GM18505 (cell line): Measurements from ENCODE around the gene NUBP2.

ENCODE experiments used
- ATAC-seq: cut with Tn5 transposase; IDR thresholded peaks from one replicate; pipeline ENCODE4 v1.9.1; 2021; ENCODE audit not compliant: unreplicated experiment
- POLR2A ChIP-seq: IDR thresholded peaks from 4 replicates; pipeline ENCODE4 v1.6.1; 2011; ENCODE audit warnings: borderline replicate concordance; ENCODE audit not compliant: insufficient read depth, insufficient read length; ENCODE audit errors: extremely low read depth

The NUBP2 gene

DNA sequence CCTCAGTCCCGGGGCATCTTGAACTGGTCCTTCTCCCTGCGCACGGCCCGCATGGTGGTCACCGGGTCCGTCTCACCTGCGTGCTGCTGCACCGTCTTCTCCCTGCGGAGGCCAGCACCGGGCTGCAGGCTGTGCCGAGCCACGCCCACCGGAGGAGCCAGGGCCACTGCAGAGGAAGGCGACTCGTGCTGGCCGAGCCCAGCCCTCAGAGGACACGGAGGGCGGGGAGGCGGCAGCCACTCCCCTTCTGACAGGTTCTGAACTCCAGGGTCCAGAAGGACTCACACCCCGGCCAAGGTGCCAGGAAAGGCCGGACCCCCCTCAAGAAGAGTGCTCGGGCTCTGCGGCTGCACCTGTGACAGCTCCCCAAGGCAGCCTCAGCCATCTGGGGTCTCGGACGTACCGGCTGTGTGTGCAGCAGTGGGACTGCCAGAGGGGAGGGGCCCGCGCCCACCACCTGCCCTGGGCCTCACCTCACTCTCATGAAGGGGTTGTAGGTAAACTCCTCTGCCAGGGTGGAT, 26.6 kb downstream of the NUBP2 start:
- TF ChIP-seq POLR2A, result no peak
- no peak for ATAC-seq

DNA sequence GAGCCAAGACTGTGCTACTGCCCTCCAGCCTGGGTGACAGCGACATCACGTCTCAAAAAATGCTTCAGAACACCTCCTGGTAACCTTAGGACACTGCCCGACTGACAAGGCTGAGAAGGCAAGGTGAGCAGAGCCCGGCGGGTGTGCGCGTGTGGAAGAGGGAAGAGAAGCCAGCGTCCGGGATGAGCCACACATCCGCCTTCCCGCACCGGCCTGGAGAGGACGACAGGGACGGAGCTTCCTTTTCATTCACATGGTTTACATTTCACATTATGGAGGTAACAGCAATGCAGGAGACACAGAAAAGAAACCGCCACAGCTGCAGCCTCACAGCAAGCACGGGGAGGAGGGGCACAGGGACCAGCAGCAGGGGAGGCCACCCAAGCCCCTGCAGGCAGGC, 27.3 kb downstream of the NUBP2 start:
- no peak for ATAC-seq

GRCh38 chr16:1810536-1810935, 27.8 kb downstream of the NUBP2 start:
- no peak for TF ChIP-seq POLR2A
- no peak for ATAC-seq

More for the DNA sequence above, 27.3 kb downstream of the NUBP2 start:
- no peak for TF ChIP-seq POLR2A

GRCh38 chr16:1812732-1813163, 30.0 kb downstream of the NUBP2 start:
- no peak for ATAC-seq

GRCh38 chr16:1815461-1815860, 32.7 kb downstream of the NUBP2 start:
- ATAC-seq, result no peak

More at GRCh38 chr16:1812732-1813163, 30.0 kb downstream of the NUBP2 start:
- TF ChIP-seq POLR2A, result no peak

GRCh38 chr16:1816396-1817275, 33.9 kb downstream of the NUBP2 start:
- TF ChIP-seq POLR2A, result no peak
- ATAC-seq, result no peak

More at GRCh38 chr16:1815461-1815860, 32.7 kb downstream of the NUBP2 start:
- TF ChIP-seq POLR2A, result no peak

- TF ChIP-seq POLR2A, result no peak
- ATAC-seq, result no peak
Measured at GRCh38 chr16:1817276-1817589, 34.5 kb downstream of the NUBP2 start.

DNA sequence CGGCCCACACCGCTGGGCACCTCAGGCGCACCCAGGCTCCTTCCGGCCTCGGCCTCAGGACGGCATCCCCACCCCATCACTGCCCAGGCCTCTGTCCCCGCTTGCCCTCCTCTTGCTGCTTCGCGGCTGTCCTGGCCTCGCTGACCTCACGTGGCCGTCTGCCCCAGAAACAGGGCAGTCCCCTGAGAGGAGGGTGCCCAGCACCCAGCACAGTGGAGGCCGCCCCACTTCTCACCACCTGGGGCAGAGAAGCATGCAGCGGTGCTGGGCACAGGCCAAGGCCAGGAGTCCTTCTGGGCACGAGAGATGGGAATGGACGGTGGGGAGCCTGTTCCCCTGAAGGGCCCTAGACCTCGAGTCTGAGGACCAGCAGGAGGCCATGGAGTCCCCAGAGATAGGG, 35.0 kb downstream of the NUBP2 start:
- TF ChIP-seq POLR2A, result no peak
- no peak for ATAC-seq

GRCh38 chr16:1818204-1818872, 35.6 kb downstream of the NUBP2 start:
- TF ChIP-seq POLR2A, result no peak
- ATAC-seq, result no peak

DNA sequence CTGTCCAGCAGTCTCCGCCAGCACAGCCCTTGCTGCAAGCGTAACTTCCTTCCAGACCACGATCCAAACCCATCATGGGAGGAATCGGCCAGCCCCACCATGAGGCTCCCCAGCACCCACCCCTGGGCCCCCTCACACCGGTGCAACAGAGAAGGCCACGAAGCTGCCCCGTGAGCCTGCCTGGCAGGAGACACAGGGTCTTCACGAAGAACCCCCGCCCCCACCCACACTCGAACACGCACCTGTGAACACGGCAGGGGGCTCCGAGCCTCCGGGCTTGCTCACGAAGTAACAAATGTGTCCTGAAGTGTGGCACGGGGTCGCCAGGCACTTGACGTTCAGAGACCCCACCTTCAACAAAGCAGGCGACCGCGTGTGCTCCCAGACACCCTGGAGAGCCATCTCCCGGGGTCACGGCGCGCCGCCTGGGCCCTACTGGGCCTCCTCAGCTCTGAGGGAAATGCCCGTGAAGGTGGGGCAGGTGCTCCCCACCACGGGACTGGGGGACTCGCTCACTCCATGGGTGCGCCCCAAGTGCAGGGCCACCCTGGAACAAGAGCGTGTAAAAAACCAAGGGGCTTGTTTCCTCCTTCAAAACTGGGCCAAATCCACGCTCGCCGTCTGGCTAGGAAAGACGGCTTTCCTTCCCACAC, 36.2 kb downstream of the NUBP2 start:
- no peak for TF ChIP-seq POLR2A
- ATAC-seq, result no peak

DNA sequence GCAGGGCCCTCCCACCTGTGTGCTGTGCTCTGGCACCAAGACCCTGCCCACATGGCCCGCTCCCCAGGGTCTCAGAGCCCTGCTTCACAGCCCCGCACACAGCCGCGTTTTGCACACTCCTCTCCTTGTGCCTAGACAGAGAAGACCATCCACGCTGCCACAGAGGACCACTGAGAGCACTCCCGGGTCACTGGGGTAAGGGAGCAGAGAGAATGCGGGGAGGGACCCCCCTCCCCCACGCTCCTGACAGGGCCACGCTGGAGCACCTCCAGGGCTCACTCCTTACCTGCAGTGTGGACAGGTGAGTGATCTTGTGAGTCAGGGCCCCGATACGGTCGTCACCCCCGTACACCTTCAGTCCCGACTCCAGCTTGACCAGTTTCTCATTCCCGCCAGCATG, 36.9 kb downstream of the NUBP2 start:
- no peak for ATAC-seq
- TF ChIP-seq POLR2A, result no peak

DNA sequence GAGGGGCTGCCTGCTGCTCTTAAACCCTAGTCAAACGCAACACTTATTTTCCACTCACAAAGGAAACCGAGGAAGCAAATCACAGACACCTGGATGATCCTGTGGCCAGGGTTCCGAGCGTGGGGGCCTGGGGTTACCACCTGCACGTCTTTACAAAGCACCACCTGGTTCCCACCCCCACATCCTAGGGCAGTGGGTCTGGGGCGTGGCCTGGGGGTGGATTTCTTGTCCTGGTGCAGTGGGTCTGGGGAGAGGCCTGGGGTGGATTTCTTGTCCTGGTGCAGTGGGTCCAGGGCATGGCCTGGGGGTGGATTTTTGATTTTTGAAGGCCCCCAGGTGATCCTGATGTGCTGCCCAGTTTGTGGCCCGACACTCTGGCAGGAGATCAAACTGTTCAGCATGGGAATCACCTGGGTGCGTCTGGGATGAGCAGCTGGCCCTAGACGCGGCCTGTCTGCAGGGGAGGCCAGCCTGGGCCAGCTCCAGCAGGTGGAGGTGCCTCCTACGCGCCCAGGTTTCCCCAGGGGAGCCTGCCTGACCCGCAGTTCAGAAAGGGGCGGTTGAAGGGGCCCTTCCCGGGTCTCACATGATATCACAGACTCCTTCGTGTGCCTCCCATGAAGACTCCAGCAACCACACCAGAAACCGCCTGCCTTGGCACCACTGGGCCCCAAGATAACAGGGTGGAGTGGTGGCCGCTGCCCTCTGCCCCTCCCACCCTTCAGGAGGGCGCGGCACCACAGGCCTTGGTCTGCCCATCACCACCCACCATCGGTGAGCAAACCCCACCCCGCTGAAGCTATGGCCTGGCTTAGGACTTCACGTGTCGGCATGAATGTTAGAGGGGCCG, 37.6 kb downstream of the NUBP2 start:
- no peak for ATAC-seq
- no peak for TF ChIP-seq POLR2A

GRCh38 chr16:1820946-1821290, 38.2 kb downstream of the NUBP2 start:
- no peak for ATAC-seq
- no peak for TF ChIP-seq POLR2A
